Measurements from ENCODE around the gene KRT75. TPM values are rescaled to one million over a fixed set of nuclear protein-coding genes. Genes with fewer than 3 reads are reported as not detected.

KRT75 gene
- total and polyA plus RNA-seq, 2 donors (not counting 3 experiments of a cell fraction or from before 2014, with no cell fraction given): not detected

DNA sequence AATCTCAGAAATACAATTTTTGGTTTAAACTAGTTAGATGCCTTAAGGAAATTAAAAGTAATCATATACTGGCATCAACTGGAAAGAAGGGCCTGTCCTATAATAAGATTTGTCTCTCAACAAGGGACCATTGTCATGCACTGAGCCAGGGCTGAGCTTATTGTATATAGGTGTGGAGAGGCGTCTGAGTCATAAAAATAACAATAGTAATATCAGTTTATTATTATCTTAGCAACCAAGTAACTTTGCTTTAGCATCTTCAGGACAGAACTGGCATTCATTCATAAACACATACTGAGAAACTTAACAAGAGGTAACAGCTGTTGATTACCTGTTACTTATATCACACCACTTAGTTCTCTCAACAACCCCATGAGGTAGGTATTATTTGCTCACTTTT, 7.1 kb downstream of the KRT75 start:
- Histone ChIP-seq H3K4me2 (ENCODE audit: insufficient read depth, low read length) (no peak overlapping the region), H3K79me2 (ENCODE audit: control insufficient read depth, insufficient read depth, low read length) (no peaks in the 10 kb centered on the region), H3K9me1 (replicated peaks; ENCODE audit: control insufficient read depth, extremely low read depth, insufficient read depth, low read length) (no peaks in the 10 kb centered on the region), H3K9ac (replicated peaks; ENCODE audit: extremely low read depth, insufficient read depth, low read length) (no peak overlapping the region), H2AFZ (ENCODE audit: low read depth, low read length) (no peak overlapping the region), H3K27me3 (ENCODE audit: control insufficient read depth in 2 of 2, insufficient read depth in 2 of 2, low read length in 2 of 2) (peaks cover 6 to 7% of the 10 kb centered on the region in 2 experiments), H3K27ac (ENCODE audit: insufficient read depth, low read depth, low read length) (no peak overlapping the region), H3K4me3 (replicated peaks in 1 of 3; ENCODE audit: insufficient read depth in 1 of 3, low read depth in 1 of 3, low read length in 3 of 3) (no peak overlapping the region), H4K20me1 (replicated peaks; ENCODE audit: control insufficient read depth, extremely low read depth, insufficient read depth, low read length) (no peaks in the 10 kb centered on the region), H3K4me1 (ENCODE audit: control insufficient read depth, extremely low read depth, insufficient read depth, low read length) (no peaks in the 10 kb centered on the region), H3K9me3 (replicated peaks; ENCODE audit: control insufficient read depth, insufficient read depth, low read length) (no peaks in the 10 kb centered on the region), H3K36me3 (ENCODE audit: control insufficient read depth in 2 of 2, extremely low read depth in 1 of 2, insufficient read depth in 2 of 2, low read length in 2 of 2) (no peaks in the 10 kb centered on the region)
- intact Hi-C loops (cut with micrococcal nuclease) (no loop called here), dilution Hi-C loops (cut with MboI; ENCODE audit: extremely low pct_ligation_motif_present, low sequenced_read_pairs) (no loop called here)
- no peak for DNase-seq (ENCODE audit: low read depth, low spot score)
- ChIA-PET POLR2A (no interaction called here), CTCF (no interaction called here)
- TF ChIP-seq, protein P1, sequence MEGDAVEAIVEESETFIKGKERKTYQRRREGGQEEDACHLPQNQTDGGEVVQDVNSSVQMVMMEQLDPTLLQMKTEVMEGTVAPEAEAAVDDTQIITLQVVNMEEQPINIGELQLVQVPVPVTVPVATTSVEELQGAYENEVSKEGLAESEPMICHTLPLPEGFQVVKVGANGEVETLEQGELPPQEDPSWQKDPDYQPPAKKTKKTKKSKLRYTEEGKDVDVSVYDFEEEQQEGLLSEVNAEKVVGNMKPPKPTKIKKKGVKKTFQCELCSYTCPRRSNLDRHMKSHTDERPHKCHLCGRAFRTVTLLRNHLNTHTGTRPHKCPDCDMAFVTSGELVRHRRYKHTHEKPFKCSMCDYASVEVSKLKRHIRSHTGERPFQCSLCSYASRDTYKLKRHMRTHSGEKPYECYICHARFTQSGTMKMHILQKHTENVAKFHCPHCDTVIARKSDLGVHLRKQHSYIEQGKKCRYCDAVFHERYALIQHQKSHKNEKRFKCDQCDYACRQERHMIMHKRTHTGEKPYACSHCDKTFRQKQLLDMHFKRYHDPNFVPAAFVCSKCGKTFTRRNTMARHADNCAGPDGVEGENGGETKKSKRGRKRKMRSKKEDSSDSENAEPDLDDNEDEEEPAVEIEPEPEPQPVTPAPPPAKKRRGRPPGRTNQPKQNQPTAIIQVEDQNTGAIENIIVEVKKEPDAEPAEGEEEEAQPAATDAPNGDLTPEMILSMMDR (IDR thresholded peaks at IDR 0.05; ENCODE audit: extremely low read depth in 1 of 2, insufficient read depth in 1 of 2, low read depth in 1 of 2, low read length in 2 of 2): no peak
- TF ChIP-seq EZH2 (IDR thresholded peaks at IDR 0.05; ENCODE audit: borderline replicate concordance, low read depth, low read length, severe bottlenecking): no peak
- FAIRE-seq: no peak
- no TSS peak for BruUV-seq (replicated peaks)

DNA sequence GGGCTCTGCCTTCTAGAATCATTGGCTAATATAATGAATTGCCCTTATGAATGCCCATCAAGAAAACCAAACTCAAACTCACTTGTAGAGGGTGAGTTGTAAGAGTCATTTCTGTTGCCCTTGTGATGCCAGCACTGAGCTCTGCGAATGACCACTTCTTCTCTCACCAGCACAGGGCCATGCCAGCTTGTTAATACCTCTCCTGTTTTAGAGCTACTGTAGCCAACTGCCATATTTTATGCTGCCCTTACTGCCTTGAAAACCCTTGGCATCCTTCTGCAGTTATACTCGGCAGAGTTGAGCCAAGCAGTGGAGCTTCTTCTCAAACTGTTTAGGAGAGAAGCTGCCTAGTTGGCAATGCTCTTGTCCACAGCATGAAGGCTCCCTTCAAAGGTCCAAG, 8.1 kb downstream of the KRT75 start:
- no peak for TF ChIP-seq EZH2 (IDR thresholded peaks at IDR 0.05; ENCODE audit: borderline replicate concordance, low read depth, low read length, severe bottlenecking)
- no peak for TF ChIP-seq FOS (IDR thresholded peaks at IDR 0.05; ENCODE audit: borderline replicate concordance, insufficient read depth, low read length)
- TF ChIP-seq, protein P2, sequence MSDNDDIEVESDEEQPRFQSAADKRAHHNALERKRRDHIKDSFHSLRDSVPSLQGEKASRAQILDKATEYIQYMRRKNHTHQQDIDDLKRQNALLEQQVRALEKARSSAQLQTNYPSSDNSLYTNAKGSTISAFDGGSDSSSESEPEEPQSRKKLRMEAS (IDR thresholded peaks at IDR 0.05; ENCODE audit: insufficient read depth, insufficient read length): no peak
- TF ChIP-seq, protein P1 (IDR thresholded peaks at IDR 0.05; ENCODE audit: extremely low read depth in 1 of 2, insufficient read depth in 1 of 2, low read depth in 1 of 2, low read length in 2 of 2): no peak
- no peak for TF ChIP-seq POLR2AphosphoS5 (IDR thresholded peaks at IDR 0.05; ENCODE audit: insufficient read depth, low read depth, low read length)
- no peak for TF ChIP-seq MYC (IDR thresholded peaks at IDR 0.05; ENCODE audit: low read depth, low read length)
- no peak for TF ChIP-seq JUN (IDR thresholded peaks at IDR 0.05; ENCODE audit: borderline replicate concordance, insufficient read depth, insufficient read length, low read depth)
- TF ChIP-seq POLR2A (IDR thresholded peaks at IDR 0.05; ENCODE audit: low read depth, low read length): no peak
- no peak for TF ChIP-seq GATA2 (IDR thresholded peaks at IDR 0.05; ENCODE audit: insufficient read depth, insufficient read length, low read depth, low read length)
- H3K27me3 ChIP-seq (ENCODE audit: control insufficient read depth in 2 of 2, insufficient read depth in 2 of 2, low read length in 2 of 2): peaks cover 6 to 13% of the 10 kb centered on the region in 2 experiments
- no peak overlapping the region for H3K27ac ChIP-seq (ENCODE audit: insufficient read depth, low read depth, low read length)
- dilution Hi-C loops (cut with MboI; ENCODE audit: extremely low pct_ligation_motif_present, low sequenced_read_pairs) (no loop called here), intact Hi-C loops (cut with micrococcal nuclease) (no loop called here)
- ChIA-PET CTCF (no interaction called here), POLR2A (no interaction called here)
- no peaks in the 10 kb centered on the region for H4K20me1 ChIP-seq (replicated peaks; ENCODE audit: control insufficient read depth, extremely low read depth, insufficient read depth, low read length)
- no peaks in the 10 kb centered on the region for H3K9me3 ChIP-seq (replicated peaks; ENCODE audit: control insufficient read depth, insufficient read depth, low read length)
- H3K4me3 ChIP-seq (replicated peaks in 1 of 3; ENCODE audit: insufficient read depth in 1 of 3, low read depth in 1 of 3, low read length in 3 of 3): no peak overlapping the region
- DNase-seq (ENCODE audit: low read depth, low spot score) (no peak), FAIRE-seq (no peak)
- no peak overlapping the region for H2AFZ ChIP-seq (ENCODE audit: low read depth, low read length)
- H3K4me2 ChIP-seq (ENCODE audit: insufficient read depth, low read length): no peak overlapping the region
- H3K9ac ChIP-seq (replicated peaks; ENCODE audit: extremely low read depth, insufficient read depth, low read length): no peak overlapping the region
- no TSS peak for BruUV-seq (replicated peaks)
- H3K4me1 ChIP-seq (ENCODE audit: control insufficient read depth, extremely low read depth, insufficient read depth, low read length): no peaks in the 10 kb centered on the region
- no peaks in the 10 kb centered on the region for H3K36me3 ChIP-seq (ENCODE audit: control insufficient read depth in 2 of 2, extremely low read depth in 1 of 2, insufficient read depth in 2 of 2, low read length in 2 of 2)
- no peaks in the 10 kb centered on the region for H3K79me2 ChIP-seq (ENCODE audit: control insufficient read depth, insufficient read depth, low read length)
- no peaks in the 10 kb centered on the region for H3K9me1 ChIP-seq (replicated peaks; ENCODE audit: control insufficient read depth, extremely low read depth, insufficient read depth, low read length)

All from endothelial cell of umbilical vein (primary cell).